Epithelial cell of esophagus (primary cell): ENCODE data around the gene LYPLAL1.

Experiments
- DNase-seq: peaks from one replicate; pipeline ENCODE4 v3.0.0; 2010; ENCODE audit warnings: low read depth
- H3K4me3 ChIP-seq: 2 replicates; pipeline ENCODE4 v1.5.1; 2011; ENCODE audit warnings: mild to moderate bottlenecking, low read length, control low read depth
- CTCF ChIP-seq: IDR thresholded peaks from 2 replicates; pipeline ENCODE4 v1.5.1; 2011; ENCODE audit warnings: low read depth, mild to moderate bottlenecking, low read length, control low read depth, inconsistent platforms; ENCODE audit not compliant: insufficient read depth; ENCODE audit errors: missing control alignments

LYPLAL1 gene

GRCh38 chr1:219174460-219175211 lies 958 bp downstream of the LYPLAL1 start:
- peak; percentile 70 for DNase-seq
- TF ChIP-seq CTCF, result no peak
- peak overlapping the region; percentile 89 for H3K4me3 ChIP-seq

GRCh38 chr1:219175212-219175564 lies 1.5 kb downstream of the LYPLAL1 start:
- DNase-seq, result no peak
- H3K4me3 ChIP-seq, result peak overlapping the region; percentile 89
- TF ChIP-seq CTCF, result no peak

GRCh38 chr1:219176168-219176567 lies 2.5 kb downstream of the LYPLAL1 start:
- no peak for TF ChIP-seq CTCF
- DNase-seq, result no peak
- H3K4me3 ChIP-seq, result no peak overlapping the region

- H3K4me3 ChIP-seq, result no peak overlapping the region
- DNase-seq, result peak; percentile 85
- no peak for TF ChIP-seq CTCF
Observed at GRCh38 chr1:219177363-219177762, 3.7 kb downstream of the LYPLAL1 start.

- no peak for DNase-seq
- no peak overlapping the region for H3K4me3 ChIP-seq
- no peak for TF ChIP-seq CTCF
Observed at GRCh38 chr1:219177940-219178339, 4.3 kb downstream of the LYPLAL1 start.

GRCh38 chr1:219179293-219179692 lies 5.6 kb downstream of the LYPLAL1 start:
- peak; percentile 56 for DNase-seq
- H3K4me3 ChIP-seq, result no peak overlapping the region
- no peak for TF ChIP-seq CTCF

- no peak overlapping the region for H3K4me3 ChIP-seq
- no peak for TF ChIP-seq CTCF
- DNase-seq, result no peak
Observed at GRCh38 chr1:219184337-219184736, 10.7 kb downstream of the LYPLAL1 start.
